Right lobe of liver (tissue), 4 donors: ENCODE results near the gene RBMS3.

Source experiments
- POLR2A ChIP-seq: fragments of 450-650 bp; IDR thresholded peaks from one replicate; pipeline ENCODE4 v1.6.1; 2017; ENCODE audit warnings: antibody characterized with exemption, mild to moderate bottlenecking
- TF ChIP-seq, protein P1 (sequence below), 4 donors: fragments of 200-600 bp in 3 of 4; fragments of 450-650 bp in 1 of 4; IDR thresholded peaks; one replicate each; pipeline versions ENCODE4 v1.5.1 to v1.8.0; 2016 to 2022; ENCODE audit warnings: antibody characterized with exemption in 4 of 4, mild to moderate bottlenecking in 2 of 4
- donor health status: DM: no; HTN: no; CAD: no.
- donor health status: DM: no; HTN: no; CAD: no.
- donor health status: DM: no; HTN: yes; CAD: no.

DNA sequence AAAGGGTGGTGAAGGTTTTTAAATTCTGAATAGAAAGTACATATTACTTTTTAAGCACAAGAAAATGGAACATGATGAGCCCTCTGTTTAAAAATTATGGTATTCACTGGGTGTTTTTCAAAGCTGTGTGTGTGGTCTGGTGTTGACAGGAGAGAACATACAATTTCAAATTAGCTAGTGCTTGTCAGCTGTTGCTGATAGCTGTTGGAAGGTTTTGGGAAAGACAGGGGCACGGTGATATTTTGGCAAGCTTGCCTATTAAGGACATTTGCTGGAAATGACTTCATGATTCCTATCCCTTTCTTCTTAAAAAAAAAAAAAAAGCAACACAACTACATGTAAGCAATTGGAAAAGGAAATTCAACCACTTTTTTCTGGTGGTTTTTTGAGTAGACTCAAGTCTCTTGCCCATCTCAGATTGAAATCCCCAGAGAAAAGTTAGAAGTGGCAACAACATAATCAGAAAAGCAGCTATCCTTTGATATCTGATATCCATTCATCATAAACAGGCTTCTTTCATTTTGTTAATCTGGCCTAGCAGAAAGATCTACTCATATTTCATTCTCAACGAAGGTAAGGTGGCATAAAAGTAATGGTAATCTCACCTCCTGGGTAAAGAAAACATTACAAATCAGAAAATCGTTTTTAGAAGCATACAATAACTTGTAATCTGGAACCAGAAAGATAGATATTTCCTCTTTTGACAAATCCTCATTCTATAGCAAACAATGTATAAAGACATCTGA is 130.0 kb downstream of the RBMS3 start:
- TF ChIP-seq, protein P1, sequence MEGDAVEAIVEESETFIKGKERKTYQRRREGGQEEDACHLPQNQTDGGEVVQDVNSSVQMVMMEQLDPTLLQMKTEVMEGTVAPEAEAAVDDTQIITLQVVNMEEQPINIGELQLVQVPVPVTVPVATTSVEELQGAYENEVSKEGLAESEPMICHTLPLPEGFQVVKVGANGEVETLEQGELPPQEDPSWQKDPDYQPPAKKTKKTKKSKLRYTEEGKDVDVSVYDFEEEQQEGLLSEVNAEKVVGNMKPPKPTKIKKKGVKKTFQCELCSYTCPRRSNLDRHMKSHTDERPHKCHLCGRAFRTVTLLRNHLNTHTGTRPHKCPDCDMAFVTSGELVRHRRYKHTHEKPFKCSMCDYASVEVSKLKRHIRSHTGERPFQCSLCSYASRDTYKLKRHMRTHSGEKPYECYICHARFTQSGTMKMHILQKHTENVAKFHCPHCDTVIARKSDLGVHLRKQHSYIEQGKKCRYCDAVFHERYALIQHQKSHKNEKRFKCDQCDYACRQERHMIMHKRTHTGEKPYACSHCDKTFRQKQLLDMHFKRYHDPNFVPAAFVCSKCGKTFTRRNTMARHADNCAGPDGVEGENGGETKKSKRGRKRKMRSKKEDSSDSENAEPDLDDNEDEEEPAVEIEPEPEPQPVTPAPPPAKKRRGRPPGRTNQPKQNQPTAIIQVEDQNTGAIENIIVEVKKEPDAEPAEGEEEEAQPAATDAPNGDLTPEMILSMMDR (IDR thresholded peaks at IDR 0.05) = no peak
- TF ChIP-seq POLR2A = no peak
